ENCODE results near the gene ATG101. TPM values are rescaled to one million over a fixed set of nuclear protein-coding genes. Genes with fewer than 3 reads are reported as not detected.
"Not testable (repeated sequence)": the region's sequence is repeated elsewhere in the genome, so short reads cannot be mapped to it uniquely, and the experiment has no call there.

The ATG101 gene
- total RNA-seq, 2 donors from 2014 or later: 26.8 to 36.9 TPM

- H3K27me3 ChIP-seq: no peaks in the 10 kb centered on the region
- H3K27ac ChIP-seq: no peak overlapping the region
- no peaks in the 10 kb centered on the region for H3K4me1 ChIP-seq
- DNase-seq (ENCODE audit: low spot score): peak; percentile 11
- TF ChIP-seq, protein P1, sequence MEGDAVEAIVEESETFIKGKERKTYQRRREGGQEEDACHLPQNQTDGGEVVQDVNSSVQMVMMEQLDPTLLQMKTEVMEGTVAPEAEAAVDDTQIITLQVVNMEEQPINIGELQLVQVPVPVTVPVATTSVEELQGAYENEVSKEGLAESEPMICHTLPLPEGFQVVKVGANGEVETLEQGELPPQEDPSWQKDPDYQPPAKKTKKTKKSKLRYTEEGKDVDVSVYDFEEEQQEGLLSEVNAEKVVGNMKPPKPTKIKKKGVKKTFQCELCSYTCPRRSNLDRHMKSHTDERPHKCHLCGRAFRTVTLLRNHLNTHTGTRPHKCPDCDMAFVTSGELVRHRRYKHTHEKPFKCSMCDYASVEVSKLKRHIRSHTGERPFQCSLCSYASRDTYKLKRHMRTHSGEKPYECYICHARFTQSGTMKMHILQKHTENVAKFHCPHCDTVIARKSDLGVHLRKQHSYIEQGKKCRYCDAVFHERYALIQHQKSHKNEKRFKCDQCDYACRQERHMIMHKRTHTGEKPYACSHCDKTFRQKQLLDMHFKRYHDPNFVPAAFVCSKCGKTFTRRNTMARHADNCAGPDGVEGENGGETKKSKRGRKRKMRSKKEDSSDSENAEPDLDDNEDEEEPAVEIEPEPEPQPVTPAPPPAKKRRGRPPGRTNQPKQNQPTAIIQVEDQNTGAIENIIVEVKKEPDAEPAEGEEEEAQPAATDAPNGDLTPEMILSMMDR (IDR thresholded peaks at IDR 0.05): no peak
- no peaks in the 10 kb centered on the region for H3K9me3 ChIP-seq
- no peaks in the 10 kb centered on the region for H3K36me3 ChIP-seq
- H3K4me3 ChIP-seq: no peak overlapping the region
Measured at GRCh38 chr12:52097045-52097666, 27.4 kb downstream of the ATG101 start.

DNA sequence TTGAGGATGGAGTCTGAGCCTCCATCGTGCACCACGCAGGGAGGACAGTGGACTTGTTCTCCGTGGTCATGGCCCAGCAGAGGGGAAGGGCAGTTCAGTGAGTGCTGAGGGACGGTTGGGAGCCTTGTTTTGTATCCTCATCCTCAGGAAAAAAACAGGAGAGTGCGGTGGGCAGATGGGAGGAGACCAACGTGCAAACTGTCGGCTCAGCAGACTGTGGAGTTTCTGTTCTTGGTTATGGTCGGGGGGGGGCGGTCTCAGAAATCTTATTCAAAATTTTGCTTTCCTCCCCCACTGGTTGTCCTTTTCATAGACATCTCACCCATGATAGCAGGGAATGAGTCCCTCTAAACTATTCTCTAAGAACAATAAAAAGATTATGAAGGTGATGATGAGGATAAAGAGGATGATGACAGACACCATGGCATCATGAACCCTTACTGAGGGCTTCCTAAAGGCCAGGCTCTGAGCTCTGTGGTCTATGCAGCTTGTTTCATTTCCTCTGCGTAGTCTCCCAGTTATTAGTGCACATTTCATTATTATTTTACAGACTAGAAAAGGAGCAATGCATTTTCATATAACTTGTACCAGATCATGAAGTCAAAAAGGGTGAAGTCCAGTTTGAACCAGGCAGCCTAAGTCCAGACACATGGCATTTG, 34.8 kb downstream of the ATG101 start:
- H3K36me3 ChIP-seq; H3K4me3 ChIP-seq; H3K27me3 ChIP-seq; DNase-seq (ENCODE audit: low spot score); H3K4me1 ChIP-seq; H3K9me3 ChIP-seq; H3K27ac ChIP-seq: not testable (repeated sequence)

- not testable (repeated sequence) for H3K36me3 ChIP-seq; H3K27me3 ChIP-seq; H3K4me3 ChIP-seq; DNase-seq (ENCODE audit: low spot score); H3K27ac ChIP-seq; H3K9me3 ChIP-seq
- peaks cover 0 to 11% of the 10 kb centered on the region in 2 donors for H3K4me1 ChIP-seq
Measured at GRCh38 chr12:52116222-52117125, 46.7 kb downstream of the ATG101 start.

DNA sequence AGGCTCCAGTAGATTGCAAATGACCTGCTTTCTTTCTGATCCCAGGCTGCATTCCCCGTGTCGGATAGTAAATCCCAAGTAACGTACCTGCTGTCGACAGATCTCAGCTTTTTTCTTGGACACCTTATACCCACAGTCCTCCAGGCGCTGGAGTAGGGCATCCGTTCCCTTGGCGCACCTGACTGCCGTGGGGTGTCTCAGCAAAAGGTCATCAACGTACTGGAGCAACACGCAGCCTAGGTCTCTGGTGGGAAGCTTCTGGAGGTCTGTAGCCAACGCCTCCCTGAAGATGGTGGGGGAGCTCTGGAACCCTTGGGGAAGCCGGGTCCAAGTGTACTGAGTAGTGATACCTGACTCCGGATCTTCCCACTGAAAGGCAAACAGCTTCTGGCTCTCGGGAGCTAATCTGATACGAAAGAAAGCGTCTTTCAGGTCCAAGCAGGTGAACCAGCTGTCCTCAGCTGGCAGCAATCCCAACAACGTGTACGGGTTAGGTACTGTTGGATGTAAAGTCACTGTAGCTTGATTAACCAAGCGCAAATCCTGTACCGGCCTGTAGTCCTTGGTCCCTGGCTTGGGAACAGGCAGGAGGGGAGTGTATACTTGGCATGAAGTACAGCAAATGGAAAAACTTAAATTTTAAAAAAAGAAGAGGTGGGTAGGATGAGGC, 48.2 kb downstream of the ATG101 start:
- H3K4me3 ChIP-seq; H3K27ac ChIP-seq; H3K27me3 ChIP-seq; H3K9me3 ChIP-seq; H3K36me3 ChIP-seq; DNase-seq (ENCODE audit: low spot score): not testable (repeated sequence)
- H3K4me1 ChIP-seq: peaks cover 0 to 18% of the 10 kb centered on the region in 2 donors

GRCh38 chr12:52119398-52120254, 49.8 kb downstream of the ATG101 start:
- Histone ChIP-seq H3K27me3 (no peaks in the 10 kb centered on the region), H3K36me3 (no peaks in the 10 kb centered on the region), H3K4me1 (peaks cover 0 to 18% of the 10 kb centered on the region in 2 donors), H3K9me3 (no peaks in the 10 kb centered on the region), H3K4me3 (no peak overlapping the region), H3K27ac (no peak overlapping the region)
- DNase-seq (ENCODE audit: low spot score): no peak
- TF ChIP-seq, protein P1 (IDR thresholded peaks at IDR 0.05): peak; percentile 36 to 65

GRCh38 chr12:52120951-52121823, 51.4 kb downstream of the ATG101 start:
- DNase-seq (ENCODE audit: low spot score): no peak
- H3K4me3 ChIP-seq: no peak overlapping the region
- H3K36me3 ChIP-seq: no peaks in the 10 kb centered on the region
- H3K4me1 ChIP-seq: peaks cover 0 to 29% of the 10 kb centered on the region in 2 donors
- TF ChIP-seq, protein P1 (IDR thresholded peaks at IDR 0.05): no peak
- H3K27ac ChIP-seq: no peak overlapping the region
- no peaks in the 10 kb centered on the region for H3K27me3 ChIP-seq
- no peaks in the 10 kb centered on the region for H3K9me3 ChIP-seq
